Measurements from ENCODE around the gene PHRF1.

The PHRF1 gene

GRCh38 chr11:656866-657265, 80.6 kb downstream of the PHRF1 start:
- DNase-seq (ENCODE audit: low spot score), result no peak

DNA sequence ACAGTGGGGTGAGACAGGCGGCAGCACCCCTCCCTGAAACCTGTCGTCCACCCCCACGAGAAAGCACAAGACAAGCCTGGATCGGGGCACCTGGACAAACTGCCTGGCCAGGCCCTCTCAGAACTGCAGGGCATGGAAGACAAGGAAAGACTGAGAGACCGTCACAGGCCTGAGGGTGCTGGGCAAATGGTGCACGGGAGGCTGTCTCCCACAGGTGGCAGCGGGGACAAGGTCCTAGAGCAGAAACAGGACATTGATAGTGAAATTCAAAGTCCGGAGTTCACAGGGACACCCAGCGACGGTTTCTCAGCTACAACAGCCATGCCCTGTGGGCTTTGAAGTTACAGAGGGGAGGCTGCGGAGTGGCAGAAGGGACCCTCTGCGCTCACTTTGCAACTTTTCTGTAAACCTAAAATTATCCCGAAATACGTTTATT, 81.4 kb downstream of the PHRF1 start:
- DNase-seq (ENCODE audit: low spot score), result no peak

DNA sequence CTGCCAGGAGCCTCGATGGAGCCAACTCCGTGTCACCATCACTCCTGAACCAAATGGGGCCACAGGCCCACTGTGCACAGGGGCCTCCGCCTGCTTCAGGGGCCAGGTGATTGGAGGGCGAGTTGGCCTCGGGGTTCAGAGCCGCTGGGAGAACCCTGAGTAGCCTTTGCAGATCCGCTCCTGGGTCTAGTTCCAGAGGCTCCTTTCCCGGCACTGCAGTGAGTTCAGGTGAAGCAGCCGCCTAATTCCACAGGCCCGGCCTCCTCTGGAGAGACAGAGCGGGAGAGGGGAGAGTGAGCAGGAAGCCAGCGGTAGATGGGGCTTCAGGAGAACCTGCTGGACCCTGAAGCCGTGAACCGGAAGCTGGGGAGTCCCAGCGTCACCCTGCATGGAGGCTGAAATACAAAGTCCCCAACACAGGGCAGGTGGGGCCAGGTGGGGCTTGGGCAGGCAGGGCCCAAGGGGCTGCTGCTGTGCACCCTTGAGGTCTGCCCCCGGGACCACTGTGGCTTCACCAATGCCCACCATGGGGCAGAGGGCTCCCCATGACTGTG, 83.3 kb downstream of the PHRF1 start:
- DNase-seq (ENCODE audit: low spot score), result no peak

DNA sequence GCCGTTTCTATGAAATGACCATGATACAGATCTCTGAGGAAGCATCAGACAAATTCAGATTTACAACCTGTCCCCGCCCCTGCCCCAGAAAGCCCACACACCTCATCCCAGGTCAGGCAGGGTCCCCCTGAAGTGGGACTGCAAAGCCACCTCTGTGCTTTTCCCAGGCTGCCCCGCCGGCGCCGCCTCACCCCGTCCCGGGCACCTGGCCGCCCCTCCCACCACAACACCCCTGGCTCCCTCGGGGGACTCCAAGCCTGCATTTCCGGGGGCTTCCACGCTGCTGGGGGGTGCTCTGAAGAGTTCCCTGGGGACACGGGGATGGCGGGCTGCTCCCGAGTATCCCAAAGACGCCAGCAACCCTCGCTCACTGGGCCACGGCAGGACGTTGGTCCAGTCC, 84.0 kb downstream of the PHRF1 start:
- no peak for DNase-seq (ENCODE audit: low spot score)

DNA sequence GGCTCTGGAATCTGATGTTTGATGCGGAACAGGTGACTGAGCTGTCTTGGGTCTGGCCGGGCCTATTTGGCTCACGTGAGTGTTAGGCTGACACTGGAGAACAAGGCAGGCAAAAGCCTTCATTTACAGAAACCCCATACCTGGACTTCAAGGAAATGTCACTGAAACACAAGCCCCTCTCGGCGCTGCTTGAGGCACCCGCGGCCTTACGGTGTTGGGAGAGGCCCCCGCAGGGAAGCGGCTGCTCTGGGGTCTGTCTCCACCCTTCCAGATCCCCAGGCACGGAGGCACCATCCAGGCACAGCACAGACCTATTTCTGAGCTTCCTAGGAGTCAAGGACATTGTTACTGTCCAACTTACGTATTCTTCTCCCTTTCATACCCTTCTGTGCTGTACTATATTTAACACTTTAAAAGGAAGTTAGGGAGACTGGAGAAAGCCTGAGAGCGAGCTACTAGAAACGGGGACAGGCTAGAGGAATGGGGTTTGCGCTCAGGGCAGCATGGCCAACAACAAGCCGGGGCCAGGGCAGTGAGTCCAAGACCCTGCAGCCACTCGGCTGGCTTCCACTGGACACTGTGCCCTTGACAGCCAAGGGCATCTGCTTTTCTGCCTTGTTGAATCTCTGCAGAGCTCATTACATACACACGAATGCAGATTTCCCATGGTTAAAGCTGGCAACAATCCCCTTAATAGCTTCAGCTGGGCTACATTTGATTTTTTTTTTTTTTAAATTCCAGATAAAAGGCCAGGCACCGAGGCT, 84.6 kb downstream of the PHRF1 start:
- no peak for DNase-seq (ENCODE audit: low spot score)
